ENCODE results near the gene ANKRD30B.
"Not testable (repeated sequence)": the region's sequence is repeated elsewhere in the genome, so short reads cannot be mapped to it uniquely, and the experiment has no call there.

GRCh38 chr18:14866426-14866825 is 118.5 kb downstream of the ANKRD30B start:
- not testable (repeated sequence) for TF ChIP-seq CTCF, POLR2AphosphoS5, POLR2A, EP300 (IDR thresholded peaks at IDR 0.05)
